Hematopoietic multipotent progenitor cell treated with erythropoietin and hydrocortisone succinate and interleukin-3 and kit ligand, for 8 days (in vitro differentiated cells): ENCODE results near the gene TPCN2.

Source experiments
- DNase-seq: peaks from one replicate; pipeline ENCODE4 v3.0.0-alpha.2; 2015

TPCN2 gene

DNA sequence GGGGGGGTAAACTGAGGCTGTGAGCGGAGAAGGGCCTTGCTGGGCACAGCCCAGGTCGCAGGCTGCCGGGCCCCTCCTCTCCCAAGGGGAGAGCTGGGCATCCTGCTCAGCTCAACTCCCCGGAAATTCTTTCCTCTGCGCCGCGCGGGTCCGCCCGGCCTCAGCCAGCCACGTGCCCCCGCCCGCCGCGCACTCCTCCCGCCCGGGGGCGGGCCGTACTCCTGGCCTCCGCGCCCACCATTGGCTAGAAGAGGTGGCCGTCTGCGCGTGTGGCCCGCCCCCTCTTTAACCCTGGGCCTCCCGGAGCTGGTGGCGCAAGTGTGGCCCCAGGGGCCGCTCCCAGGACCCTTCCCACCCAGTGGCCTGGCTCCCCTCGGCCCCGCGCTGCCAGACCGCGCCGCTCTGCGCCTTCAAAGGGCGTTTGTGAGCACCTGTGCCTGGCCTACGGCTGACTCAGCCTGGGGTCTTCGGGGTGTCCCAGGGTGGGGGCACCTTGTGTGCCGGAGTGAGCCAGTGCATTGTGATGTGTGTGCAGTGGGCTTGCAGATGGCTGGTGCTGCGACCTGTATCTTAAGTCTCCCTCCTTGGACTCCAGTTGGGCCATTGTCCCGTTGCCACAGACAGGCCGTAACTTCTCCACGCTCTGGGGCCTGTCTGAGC is 37.6 kb upstream of the TPCN2 start:
- peak; percentile 72 for DNase-seq

DNA sequence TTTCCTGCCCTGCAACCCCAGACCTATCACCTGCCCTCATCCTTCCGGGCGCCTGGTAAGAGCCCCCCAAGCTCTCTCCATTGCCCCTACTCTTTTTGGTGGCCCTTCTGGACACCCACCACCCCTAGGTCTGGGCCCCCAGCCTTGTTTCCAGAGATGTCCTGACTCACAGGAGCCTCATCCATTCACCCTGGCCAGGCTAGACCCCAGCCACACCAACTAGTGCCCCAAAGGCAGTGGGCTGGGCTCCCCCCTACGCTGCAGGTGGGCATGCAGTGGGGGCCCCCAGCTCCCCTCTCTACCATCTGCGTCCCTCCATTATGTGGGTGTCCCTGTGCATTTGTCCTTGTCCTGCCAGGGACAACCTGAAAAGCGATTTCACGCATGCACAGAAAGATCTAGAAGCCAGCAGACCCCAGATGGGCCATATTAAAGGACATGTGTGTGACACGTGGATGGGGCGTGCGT is 37.1 kb upstream of the TPCN2 start:
- no peak for DNase-seq

- DNase-seq, result no peak
Measured at GRCh38 chr11:69012092-69013008, 36.4 kb upstream of the TPCN2 start.

DNA sequence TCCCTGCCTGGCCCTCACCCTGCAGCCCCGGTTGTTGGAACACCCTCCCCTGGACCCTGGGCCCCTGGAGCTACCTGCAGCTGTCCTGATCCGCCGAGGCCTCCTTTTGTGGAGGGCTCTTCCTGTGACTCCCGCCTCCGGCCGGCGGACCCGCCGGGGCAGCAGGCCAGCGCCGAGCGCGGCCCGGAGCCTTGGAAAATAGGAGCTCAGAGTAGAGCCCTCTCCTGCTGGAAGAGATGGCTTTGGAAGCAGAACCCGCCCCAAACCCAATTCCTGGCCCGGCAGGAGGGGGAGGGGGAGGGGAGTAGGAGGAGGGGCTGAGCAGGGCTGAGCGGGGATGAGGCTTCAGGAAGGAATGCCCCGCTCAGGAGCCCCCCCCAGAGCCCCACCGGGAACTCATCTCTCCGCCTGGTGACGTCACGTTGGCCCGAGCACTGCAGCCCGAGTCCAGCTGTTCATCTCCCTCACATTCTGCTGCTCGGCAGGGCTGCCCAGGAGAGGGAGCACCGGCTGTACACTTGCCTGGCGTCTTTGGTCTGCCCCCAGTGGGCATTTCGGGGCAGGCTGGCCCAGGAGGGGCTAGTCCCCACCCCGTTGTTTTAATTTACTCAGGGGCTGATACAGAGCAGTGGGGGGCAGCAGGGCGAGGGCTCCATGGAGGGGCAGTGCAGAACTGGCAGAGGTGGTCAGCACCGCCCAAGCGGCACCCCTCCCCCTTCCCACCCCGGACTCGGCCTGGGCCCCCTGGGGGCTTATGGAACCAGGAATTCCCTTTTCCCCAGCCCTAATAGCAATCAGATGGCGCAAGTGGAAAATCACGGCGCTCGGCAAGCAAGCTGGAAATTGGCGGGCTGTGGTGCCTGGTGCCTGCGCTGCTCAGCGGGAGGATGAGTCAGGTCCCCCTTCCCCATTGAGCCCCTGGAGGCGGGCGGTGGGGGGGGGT is 35.5 kb upstream of the TPCN2 start, which contains the start of gene MRGPRF:
Gene MRGPRF, minus strand, starts transcription at position 238 of the 943 bp plus-strand sequence. CDS start 3,345 bp downstream, outside the sequence.
- DNase-seq, result peak; percentile 20

DNA sequence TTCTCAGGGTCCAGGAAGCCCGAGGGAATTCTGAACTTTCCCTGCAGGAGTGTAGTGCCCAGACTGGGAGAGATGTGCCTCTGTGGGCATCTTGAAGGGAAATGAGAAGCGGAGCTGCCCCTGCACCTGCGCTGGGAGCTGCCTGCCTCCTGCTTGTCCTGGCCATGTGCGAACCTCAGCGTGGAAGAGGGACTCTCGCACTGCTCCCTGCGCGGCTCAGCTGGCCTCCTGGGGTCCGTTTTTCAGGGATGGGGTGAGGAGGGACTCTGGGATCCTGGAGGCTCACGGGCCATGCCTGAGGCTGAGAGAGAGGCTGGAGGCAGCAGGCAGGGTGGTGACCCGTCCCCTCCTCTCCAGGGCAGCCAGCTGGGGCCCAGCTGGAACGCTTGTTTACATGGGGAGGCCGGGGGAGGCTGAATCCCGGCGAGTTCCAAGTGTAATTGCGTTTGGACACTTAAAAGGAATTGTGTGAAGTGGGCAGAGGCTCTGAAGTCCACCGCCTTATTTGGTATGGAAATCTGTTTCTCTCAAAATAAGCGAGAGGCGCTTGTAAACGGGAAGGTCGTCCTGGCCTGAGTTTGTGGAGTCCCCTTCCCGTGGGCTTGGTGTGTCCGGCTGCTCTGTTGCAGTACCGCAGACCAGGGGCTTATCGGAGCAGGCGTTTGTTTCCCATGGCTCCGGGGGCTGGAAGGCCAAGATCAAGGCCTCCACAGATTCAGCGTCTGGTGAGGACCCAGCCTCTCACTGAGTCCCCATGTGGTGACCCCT is 34.5 kb upstream of the TPCN2 start:
- DNase-seq, result no peak

DNA sequence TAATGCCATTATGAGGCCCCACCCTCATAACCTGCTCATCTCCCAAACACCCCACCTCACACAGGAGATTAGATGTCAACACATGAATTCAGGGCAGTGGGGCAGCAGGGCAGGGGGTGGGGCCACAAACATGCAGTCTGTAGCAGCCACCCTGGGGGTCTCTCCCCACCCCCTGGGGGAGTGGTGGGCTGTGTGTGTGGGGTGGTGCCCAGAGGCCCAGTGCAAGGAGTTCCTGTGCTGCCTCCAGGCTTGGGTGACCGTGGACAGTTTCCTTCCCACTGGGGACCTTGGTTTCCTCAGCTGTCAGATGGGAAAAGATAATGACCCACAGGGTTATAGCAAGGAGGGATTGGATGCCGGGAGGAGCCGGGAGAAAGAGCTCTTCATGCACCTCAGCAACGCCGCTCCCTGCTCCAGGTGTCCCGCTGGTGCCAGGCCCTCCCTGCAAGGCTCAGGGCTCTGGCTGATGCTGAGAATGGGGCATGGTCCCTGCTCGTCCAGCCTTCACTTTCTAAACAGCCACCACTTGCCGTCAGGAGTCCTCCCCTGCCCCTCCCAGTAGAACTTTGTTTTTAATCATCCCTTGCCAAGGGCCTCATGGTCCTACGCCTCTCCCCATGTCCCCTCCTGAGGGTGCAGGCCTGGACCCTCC is 33.7 kb upstream of the TPCN2 start:
- no peak for DNase-seq

GRCh38 chr11:69017951-69018350 is 30.8 kb upstream of the TPCN2 start:
- no peak for DNase-seq

- no peak for DNase-seq
Measured at GRCh38 chr11:69018924-69019323, 29.8 kb upstream of the TPCN2 start.

- DNase-seq, result no peak
Measured at GRCh38 chr11:69022260-69022659, 26.5 kb upstream of the TPCN2 start.

DNA sequence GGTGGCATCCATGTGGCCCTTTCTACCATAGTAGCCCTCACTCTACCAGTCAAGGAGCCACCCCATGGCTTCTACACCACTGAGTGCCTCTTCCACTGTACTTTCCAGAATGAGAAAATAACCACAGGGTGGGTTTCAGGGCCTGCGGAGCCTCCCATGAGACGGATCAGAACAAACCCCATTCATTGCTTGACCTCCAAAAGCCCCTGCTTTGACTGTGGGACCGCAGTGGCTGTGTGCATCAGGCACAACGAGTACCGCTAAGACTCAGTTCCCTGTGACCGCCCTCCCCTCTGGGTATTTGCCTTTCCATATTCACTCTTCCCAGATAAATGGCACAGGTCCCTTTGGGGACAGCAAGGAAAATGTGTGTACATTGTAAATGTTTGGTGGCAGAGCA is 24.2 kb upstream of the TPCN2 start:
- no peak for DNase-seq

DNA sequence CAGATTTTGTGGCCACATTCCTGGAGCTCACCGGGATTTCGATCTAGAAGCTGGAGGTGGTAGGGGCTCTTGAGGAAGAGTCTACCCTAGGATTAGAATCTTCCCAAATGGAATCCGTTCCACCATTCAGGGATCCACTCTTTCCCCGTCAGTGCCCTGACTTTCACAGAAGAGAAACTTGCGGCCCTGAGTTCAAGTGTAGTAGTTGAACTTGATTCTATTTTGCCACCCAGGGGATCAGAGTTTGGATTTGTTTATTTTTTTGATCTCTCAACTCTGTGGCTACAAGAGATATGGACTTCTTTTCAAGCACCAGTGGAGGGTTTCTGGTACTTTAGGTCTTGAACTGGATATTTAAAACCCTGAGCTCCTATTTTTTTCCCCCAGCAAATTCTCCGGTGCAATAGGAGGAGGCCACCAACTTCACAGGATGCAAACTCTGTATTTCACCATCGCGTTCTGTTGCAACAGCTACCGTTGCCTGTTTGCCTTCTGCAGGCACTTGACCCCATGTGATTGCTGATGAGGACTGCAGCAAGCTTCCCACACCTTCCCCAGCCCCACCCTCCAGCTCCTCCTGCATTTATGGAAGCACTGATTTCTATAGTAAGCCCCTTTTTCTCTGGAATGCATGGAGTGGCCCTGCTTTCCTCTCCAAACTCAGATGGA is 20.9 kb upstream of the TPCN2 start:
- no peak for DNase-seq

DNA sequence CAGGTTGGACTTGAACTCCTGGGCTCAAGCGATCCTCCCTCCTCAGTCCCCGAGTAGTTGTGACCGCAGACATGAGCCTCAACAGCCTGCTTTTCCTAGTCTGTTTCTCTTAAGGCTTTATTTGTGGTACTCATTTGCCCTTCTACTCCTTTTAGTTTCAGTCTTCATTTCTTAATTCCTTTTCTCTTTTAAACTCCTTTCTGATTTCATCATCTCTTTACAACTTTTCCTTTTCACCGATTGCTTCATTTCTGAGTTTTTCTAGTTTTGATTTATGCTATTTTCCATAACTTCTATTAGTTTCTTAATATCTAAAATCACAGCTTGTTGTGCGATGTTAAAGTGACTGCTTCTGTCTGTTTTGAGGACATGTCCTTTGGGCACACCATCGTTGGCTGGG is 18.4 kb upstream of the TPCN2 start:
- DNase-seq, result no peak

DNA sequence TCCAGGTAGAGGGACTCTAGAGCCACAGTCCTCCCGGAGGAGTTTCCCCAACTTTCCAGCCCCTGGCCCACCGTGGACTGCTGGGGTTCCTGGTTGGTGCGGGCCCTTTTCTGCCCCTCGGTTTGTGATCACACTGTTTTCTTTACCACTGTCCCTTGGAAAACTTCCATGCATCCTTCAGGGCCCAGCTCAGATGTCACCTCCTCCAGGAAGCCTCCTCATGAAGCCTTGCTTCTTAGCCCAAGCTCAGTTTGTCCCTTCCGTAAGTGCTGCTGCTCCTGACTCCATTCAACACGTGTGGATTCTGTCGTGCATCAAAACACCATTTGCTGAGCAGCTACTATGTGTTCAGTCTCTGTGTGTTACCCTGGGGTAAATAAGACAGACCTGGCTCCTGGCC is 15.9 kb upstream of the TPCN2 start:
- DNase-seq, result no peak

DNA sequence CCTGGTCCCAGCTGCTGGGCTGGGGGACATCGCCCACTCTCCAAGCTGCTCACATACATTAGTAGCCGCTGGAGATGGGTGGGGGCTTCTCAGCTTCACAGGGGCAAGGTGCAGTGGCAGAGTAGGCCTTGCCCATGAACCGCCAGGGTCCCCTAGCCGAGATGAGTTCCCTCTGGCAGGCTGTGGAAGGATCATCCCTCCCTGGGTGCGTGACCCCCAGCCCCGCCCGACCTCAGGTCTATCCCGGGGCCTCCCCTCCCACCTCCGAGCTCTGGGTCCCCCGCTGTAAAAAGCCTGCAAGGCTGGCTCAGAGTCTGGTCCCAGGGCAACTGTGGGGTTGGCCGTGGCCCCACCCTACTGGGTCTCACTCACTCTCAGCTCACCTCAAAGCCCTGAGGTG is 15.3 kb upstream of the TPCN2 start:
- DNase-seq, result no peak

- DNase-seq, result no peak
Measured at GRCh38 chr11:69034123-69034867, 14.4 kb upstream of the TPCN2 start.

DNA sequence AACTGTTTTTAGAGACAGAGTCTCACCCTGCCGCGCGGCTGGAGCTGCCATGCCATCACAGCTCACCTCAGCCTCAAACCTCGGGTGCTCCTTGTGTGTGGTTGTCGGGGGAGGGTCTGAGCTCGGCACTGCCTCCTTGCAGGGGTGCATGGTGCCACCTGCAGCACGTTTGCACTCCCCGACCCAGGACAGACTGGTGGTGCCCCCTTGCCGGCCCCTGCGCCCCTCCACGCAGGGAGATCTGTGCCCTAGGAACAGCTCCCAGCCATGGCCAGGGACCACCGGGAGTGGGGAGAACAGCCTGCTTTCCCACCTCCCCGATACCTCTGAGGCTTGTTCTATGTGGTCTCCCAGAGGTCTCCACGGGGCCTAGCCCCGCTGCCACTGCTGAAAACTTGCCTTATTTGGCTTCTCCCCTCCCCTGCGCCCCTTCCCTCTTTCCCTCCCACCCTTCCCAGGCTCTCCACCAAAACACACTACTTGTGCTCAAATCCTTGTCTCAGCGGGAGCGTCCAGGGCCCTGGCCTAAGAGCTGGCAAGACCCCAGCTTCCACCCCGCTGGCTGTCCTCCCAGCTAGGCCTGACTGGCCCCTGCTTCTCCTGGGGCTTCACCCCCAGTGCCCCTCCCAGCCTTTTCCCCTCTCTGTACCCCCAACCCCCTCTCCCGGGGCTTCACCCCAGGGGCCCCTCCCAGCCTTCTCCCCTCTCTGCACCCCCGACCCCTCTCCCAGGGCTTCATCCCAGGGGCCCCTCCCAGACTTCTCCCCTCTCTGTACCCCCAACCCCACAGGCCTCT is 13.4 kb upstream of the TPCN2 start:
- DNase-seq, result no peak

- DNase-seq, result no peak
Measured at GRCh38 chr11:69035946-69036340, 12.8 kb upstream of the TPCN2 start.

DNA sequence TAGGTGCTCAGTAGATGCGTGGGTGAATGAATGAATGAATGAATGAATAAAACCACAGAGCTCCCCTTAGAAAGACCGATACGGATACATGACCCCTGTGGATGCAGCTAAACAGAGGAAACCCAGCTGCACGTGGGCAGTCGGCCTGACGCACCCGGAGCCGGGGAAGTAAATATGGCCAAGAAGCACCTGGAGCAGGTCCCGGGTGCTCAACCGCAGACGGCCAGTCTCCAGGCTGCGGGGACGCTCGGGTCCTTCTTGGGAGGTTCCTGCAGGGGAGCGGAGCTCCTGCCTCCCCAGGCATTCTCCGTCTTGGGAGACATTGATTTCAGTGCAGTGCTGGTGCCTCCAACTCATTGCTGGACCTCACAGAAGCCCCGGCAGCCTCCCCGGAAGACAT is 11.7 kb upstream of the TPCN2 start:
- DNase-seq, result no peak

DNA sequence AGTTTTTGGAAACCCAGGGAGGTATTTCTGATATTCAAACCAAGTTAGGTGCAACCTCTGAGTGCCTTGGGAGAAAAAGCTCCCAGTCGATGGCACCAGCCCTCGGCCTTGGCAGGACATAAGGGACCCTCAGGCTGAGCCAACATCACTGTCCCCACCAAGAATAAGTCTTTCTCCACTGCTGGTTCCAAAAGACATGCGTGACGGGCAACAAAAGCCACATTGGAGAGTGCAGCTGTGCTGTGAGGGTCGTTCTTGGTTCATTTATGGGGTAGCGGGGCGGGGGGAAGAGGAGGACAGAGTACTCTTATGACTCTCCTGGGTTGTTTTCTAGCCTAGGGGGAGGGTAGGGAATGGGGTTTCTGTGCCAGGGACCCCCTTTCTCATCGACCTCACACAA is 11.2 kb upstream of the TPCN2 start:
- no peak for DNase-seq
